Stimulated activated naive CD8-positive, alpha-beta T cell treated with anti-CD3 and anti-CD28 coated beads, Interleukin-15, amount 100 ng/mL, for 72 hours (primary cell): Measurements from ENCODE around the gene ZNF468.
"Not testable (repeated sequence)": the region's sequence is repeated elsewhere in the genome, so short reads cannot be mapped to it uniquely, and the experiment has no call there.

Source experiments
- ATAC-seq: fragments of 150-1000 bp; cut with Tn5 transposase; 2 replicates; pipeline ENCODE4 v1.10.0; 2021; ENCODE audit warnings: mild to moderate bottlenecking, moderate library complexity
- DNase-seq, 2 donors: peaks; one replicate each; pipeline ENCODE4 v3.0.0; 2021 to 2022
- H3K27ac Mint-ChIP-seq, 2 donors: one replicate each; pipeline ENCODE4 v1.8.0; 2022; ENCODE audit warnings: mild to moderate bottlenecking in 2 of 2, mixed read lengths in 2 of 2, moderate library complexity in 2 of 2
- H3K27me3 Mint-ChIP-seq: one replicate; pipeline ENCODE4 v1.8.0; 2022; ENCODE audit warnings: mixed read lengths
- H3K4me1 Mint-ChIP-seq: one replicate; pipeline ENCODE4 v1.8.0; 2022; ENCODE audit warnings: mild to moderate bottlenecking, mixed read lengths
- H3K4me3 Mint-ChIP-seq, 2 donors: one replicate each; pipeline ENCODE4 v1.8.0; 2022; ENCODE audit warnings: mild to moderate bottlenecking in 2 of 2, mixed read lengths in 2 of 2, moderate library complexity in 1 of 2
- H3K9me3 Mint-ChIP-seq, 2 donors: one replicate each; pipeline ENCODE4 v1.8.0; 2022; ENCODE audit warnings: mixed read lengths in 2 of 2

ZNF468 gene

GRCh38 chr19:52856540-52857377, 660 bp downstream of the ZNF468 start:
- Mint-ChIP-seq H3K4me1 (peaks cover 23% of the 10 kb centered on the region), H3K27ac (peak overlapping the region; percentile 46 to 91), H3K4me3 (peak overlapping the region; percentile 95 to 99)
- DNase-seq: peak; percentile 10 to 16
- peak; percentile 55 for ATAC-seq
- not testable (repeated sequence) for H3K9me3 Mint-ChIP-seq, H3K27me3 Mint-ChIP-seq

- not testable (repeated sequence) for H3K27ac Mint-ChIP-seq, H3K27me3 Mint-ChIP-seq, H3K4me3 Mint-ChIP-seq, DNase-seq, ATAC-seq, H3K4me1 Mint-ChIP-seq
- H3K9me3 Mint-ChIP-seq: peaks cover 17 to 50% of the 10 kb centered on the region in 2 donors
Observed at GRCh38 chr19:52847352-52847751, 10.1 kb downstream of the ZNF468 start.

GRCh38 chr19:52840825-52841465, 16.5 kb downstream of the ZNF468 start:
- not testable (repeated sequence) for H3K27ac Mint-ChIP-seq, H3K27me3 Mint-ChIP-seq, H3K4me3 Mint-ChIP-seq, DNase-seq, H3K4me1 Mint-ChIP-seq, ATAC-seq
- peaks cover 41 to 61% of the 10 kb centered on the region in 2 donors for H3K9me3 Mint-ChIP-seq

GRCh38 chr19:52834289-52834688, 23.1 kb downstream of the ZNF468 start:
- H3K27me3 Mint-ChIP-seq, H3K4me3 Mint-ChIP-seq, DNase-seq, H3K4me1 Mint-ChIP-seq, ATAC-seq, H3K27ac Mint-ChIP-seq: not testable (repeated sequence)
- peaks cover 41 to 68% of the 10 kb centered on the region in 2 donors for H3K9me3 Mint-ChIP-seq

- H3K27ac Mint-ChIP-seq, DNase-seq: not testable (repeated sequence)
Observed at GRCh38 chr19:52833541-52833940, 23.9 kb downstream of the ZNF468 start.

GRCh38 chr19:52829866-52830265, 27.6 kb downstream of the ZNF468 start:
- not testable (repeated sequence) for H3K4me1 Mint-ChIP-seq, DNase-seq, H3K27me3 Mint-ChIP-seq, H3K4me3 Mint-ChIP-seq, H3K27ac Mint-ChIP-seq, ATAC-seq
- peaks cover 15 to 50% of the 10 kb centered on the region in 2 donors for H3K9me3 Mint-ChIP-seq

More at GRCh38 chr19:52833541-52833940, 23.9 kb downstream of the ZNF468 start:
- peaks cover 41 to 68% of the 10 kb centered on the region in 2 donors for H3K9me3 Mint-ChIP-seq
- ATAC-seq, H3K4me3 Mint-ChIP-seq, H3K27me3 Mint-ChIP-seq, H3K4me1 Mint-ChIP-seq: not testable (repeated sequence)

GRCh38 chr19:52825765-52826164, 31.7 kb downstream of the ZNF468 start:
- Mint-ChIP-seq H3K4me1 (peaks cover 3% of the 10 kb centered on the region), H3K4me3 (no peak overlapping the region), H3K27ac (no peak overlapping the region), H3K27me3 (no peaks in the 10 kb centered on the region), H3K9me3 (peaks cover 9 to 34% of the 10 kb centered on the region in 2 donors)
- ATAC-seq (no peak), DNase-seq (no peak)

- no peak for DNase-seq
- Mint-ChIP-seq H3K4me1 (peaks cover 11% of the 10 kb centered on the region), H3K9me3 (peaks cover 4 to 21% of the 10 kb centered on the region in 2 donors), H3K27ac (no peak overlapping the region), H3K4me3 (no peak overlapping the region), H3K27me3 (no peaks in the 10 kb centered on the region)
- ATAC-seq: no peak
Observed at GRCh38 chr19:52823676-52824075, 33.7 kb downstream of the ZNF468 start.

- H3K27ac Mint-ChIP-seq: peak within 1 kb of the TSS; percentile 90 to 96
- DNase-seq: peak; percentile 63 to 78
- peaks cover 11 to 16% of the 10 kb centered on the region in 2 donors for H3K9me3 Mint-ChIP-seq
- H3K4me3 Mint-ChIP-seq: peak within 1 kb of the TSS; percentile 93 to 96
- not testable (repeated sequence) for H3K27me3 Mint-ChIP-seq
- peak; percentile 99 for ATAC-seq
- peaks cover 19% of the 10 kb centered on the region for H3K4me1 Mint-ChIP-seq
Observed at GRCh38 chr19:52821204-52821960, 36.0 kb downstream of the ZNF468 start, which contains the start of gene ZNF28. Gene ZNF28, minus strand, starts transcription at chr19:52821633. Its CDS starts 3,675 bp downstream, at chr19:52817958.

GRCh38 chr19:52820472-52821203, 36.8 kb downstream of the ZNF468 start:
- H3K4me1 Mint-ChIP-seq: peaks cover 19% of the 10 kb centered on the region
- peak overlapping the region; percentile 90 to 96 for H3K27ac Mint-ChIP-seq
- H3K4me3 Mint-ChIP-seq: peak overlapping the region; percentile 93 to 96
- peak in 1 of 2 donors; percentile 30 for DNase-seq
- ATAC-seq: peak; percentile 68
- H3K9me3 Mint-ChIP-seq: peaks cover 11 to 16% of the 10 kb centered on the region in 2 donors
- not testable (repeated sequence) for H3K27me3 Mint-ChIP-seq

GRCh38 chr19:52809801-52810200, 47.6 kb downstream of the ZNF468 start:
- ATAC-seq (no peak), DNase-seq (no peak)
- Mint-ChIP-seq H3K4me3 (no peak overlapping the region), H3K27ac (peak overlapping the region in 1 of 2 donors; percentile 34), H3K9me3 (peaks cover 12 to 42% of the 10 kb centered on the region in 2 donors), H3K27me3 (no peaks in the 10 kb centered on the region), H3K4me1 (no peaks in the 10 kb centered on the region)

GRCh38 chr19:52799950-52800640, 57.3 kb downstream of the ZNF468 start:
- H3K9me3 Mint-ChIP-seq: peaks cover 50 to 72% of the 10 kb centered on the region in 2 donors
- not testable (repeated sequence) for H3K4me3 Mint-ChIP-seq, H3K27me3 Mint-ChIP-seq, ATAC-seq, DNase-seq, H3K27ac Mint-ChIP-seq, H3K4me1 Mint-ChIP-seq

GRCh38 chr19:52789440-52789839, 68.0 kb downstream of the ZNF468 start:
- Mint-ChIP-seq H3K4me3 (no peak overlapping the region), H3K9me3 (peaks cover 17 to 32% of the 10 kb centered on the region in 2 donors), H3K27ac (no peak overlapping the region), H3K4me1 (peaks cover 30% of the 10 kb centered on the region), H3K27me3 (no peaks in the 10 kb centered on the region)
- ATAC-seq: no peak
- no peak for DNase-seq
